Endothelial cell of umbilical vein (primary cell): ENCODE data around the gene KIF23. TPM values are rescaled to one million over a fixed set of nuclear protein-coding genes. Genes with fewer than 3 reads are reported as not detected.

Experiments
- BruUV-seq: library from RNA; stranded (reverse); fragments of 400-500 nt; replicated peaks from 2 replicates; lab custom pipeline; 2021; lab: Mats Ljungman, UMichigan
- CTCF ChIA-PET: fragments of 300-600, 350-600 bp; sonication (Branson Sonifier 250); formaldehyde crosslinking; loops from one replicate; lab custom pipeline; 2021; ENCODE audit warnings: antibody characterized with exemption, inconsistent platforms; lab: Charles Lee
- POLR2A ChIA-PET: fragments of 300-600, 350-600 bp; sonication (Branson Sonifier 250); formaldehyde crosslinking; loops from one replicate; lab custom pipeline; 2021; ENCODE audit warnings: antibody characterized with exemption, inconsistent platforms; lab: Charles Lee
- DNase-seq: peaks from one replicate; pipeline ENCODE4 v3.0.0-alpha.2; 2011; ENCODE audit warnings: low read depth, low spot score
- FAIRE-seq: peaks from 2 replicates; lab custom pipeline; 2011; peaks lifted over from hg19 to GRCh38; lab: Jason Lieb, UNC
- H2AFZ ChIP-seq: 2 replicates; pipeline ENCODE4 v1.6.0; 2012; ENCODE audit warnings: low read depth, low read length, control low read depth, inconsistent platforms
- H3K27ac ChIP-seq: 2 replicates; pipeline ENCODE4 v1.5.1; 2011; ENCODE audit warnings: low read depth, mild to moderate bottlenecking, control low read depth, low read length, moderate library complexity; ENCODE audit not compliant: insufficient read depth
- H3K27me3 ChIP-seq, 2 experiments: 2 replicates each; pipeline versions ENCODE4 v1.6.0 to v1.6.1; 2011; ENCODE audit warnings: low read length in 2 of 2, mixed read lengths in 1 of 2; ENCODE audit not compliant: control insufficient read depth in 2 of 2, insufficient read depth in 2 of 2
- H3K36me3 ChIP-seq, 2 experiments: 2 replicates in 1 of 2; 3 replicates in 1 of 2; pipeline ENCODE4 v1.5.1; 2011; ENCODE audit warnings: low read length in 2 of 2, mild to moderate bottlenecking in 1 of 2, moderate library complexity in 1 of 2; ENCODE audit not compliant: control insufficient read depth in 2 of 2, insufficient read depth in 2 of 2; ENCODE audit errors: extremely low read depth in 1 of 2
- H3K4me1 ChIP-seq: 3 replicates; pipeline ENCODE4 v1.5.1; 2011; ENCODE audit warnings: mild to moderate bottlenecking, low read length; ENCODE audit not compliant: control insufficient read depth, insufficient read depth; ENCODE audit errors: extremely low read depth
- H3K4me2 ChIP-seq: 2 replicates; pipeline ENCODE4 v1.6.1; 2011; ENCODE audit warnings: low read length, control low read depth, mixed read lengths; ENCODE audit not compliant: insufficient read depth
- H3K4me3 ChIP-seq, 3 experiments: fragments of 200-600 bp in 1 of 3; sonication (generic), shearing (Covaris generic) in 1 of 3; replicated peaks in 1 of 3; 2 replicates each; pipeline ENCODE4 v1.5.1; 2011 to 2016; ENCODE audit warnings: control low read depth in 3 of 3, low read length in 3 of 3, mild to moderate bottlenecking in 2 of 3, inconsistent platforms in 1 of 3, low read depth in 1 of 3, moderate library complexity in 1 of 3; ENCODE audit not compliant: insufficient read depth in 1 of 3
- H3K79me2 ChIP-seq: 2 replicates; pipeline ENCODE4 v1.6.0; 2012; ENCODE audit warnings: low read length, inconsistent platforms; ENCODE audit not compliant: control insufficient read depth, insufficient read depth
- H3K9ac ChIP-seq: replicated peaks from 2 replicates; pipeline ENCODE3; 2011; ENCODE audit warnings: low read length, control low read depth; ENCODE audit not compliant: insufficient read depth; ENCODE audit errors: extremely low read depth
- H3K9me1 ChIP-seq: replicated peaks from 3 replicates; pipeline ENCODE4 v1.6.0; 2011; ENCODE audit warnings: mild to moderate bottlenecking, low read length; ENCODE audit not compliant: control insufficient read depth, insufficient read depth; ENCODE audit errors: extremely low read depth
- H3K9me3 ChIP-seq: replicated peaks from 2 replicates; pipeline ENCODE4 v1.5.1; 2012; ENCODE audit warnings: low read length, inconsistent platforms; ENCODE audit not compliant: control insufficient read depth, insufficient read depth
- H4K20me1 ChIP-seq: replicated peaks from 2 replicates; pipeline ENCODE3; 2011; ENCODE audit warnings: mild to moderate bottlenecking, low read length; ENCODE audit not compliant: control insufficient read depth, insufficient read depth; ENCODE audit errors: extremely low read depth
- FOS ChIP-seq: IDR thresholded peaks from 2 replicates; pipeline ENCODE4 v1.6.1; 2011; ENCODE audit warnings: mild to moderate bottlenecking, low read length, moderate library complexity, borderline replicate concordance; ENCODE audit not compliant: insufficient read depth
- GATA2 ChIP-seq: IDR thresholded peaks from 2 replicates; pipeline ENCODE4 v1.7.0; 2011; ENCODE audit warnings: low read depth, mild to moderate bottlenecking, moderate library complexity, mixed read lengths, low read length; ENCODE audit not compliant: insufficient read length, insufficient read depth
- JUN ChIP-seq: IDR thresholded peaks from 2 replicates; pipeline ENCODE4 v1.6.1; 2011; ENCODE audit warnings: borderline replicate concordance, low read depth; ENCODE audit not compliant: insufficient read length, insufficient read depth
- MYC ChIP-seq: IDR thresholded peaks from one replicate; pipeline ENCODE4 v1.6.1; 2011; ENCODE audit warnings: mild to moderate bottlenecking, low read depth, low read length
- POLR2AphosphoS5 ChIP-seq: IDR thresholded peaks from 2 replicates; pipeline ENCODE4 v1.6.1; 2012; ENCODE audit warnings: low read depth, mild to moderate bottlenecking, control low read depth, low read length, moderate library complexity; ENCODE audit not compliant: insufficient read depth
- dilution Hi-C: fragments of 300-500 bp; cut with MboI; formaldehyde crosslinking; loops from one replicate; pipeline ENCODE4 v1.15.0; 2019; ENCODE audit warnings: low sequenced_read_pairs; ENCODE audit not compliant: extremely low pct_ligation_motif_present
- intact Hi-C: fragments of 100-400 bp; cut with micrococcal nuclease; formaldehyde crosslinking; loops from one replicate; pipeline ENCODE4 v1.10.0; 2022
- polyA plus RNA-seq, 4 experiments: library from polyadenylated mRNA; depleted of rRNA in 3 of 4; stranded (reverse) in 3 of 4; unstranded in 1 of 4; fragments of >200 nt; gene quantifications; 2 replicates each; pipeline versions ENCODE4 v1.2.1 to v1.2.3, GENCODE V29; 2011 to 2012; ENCODE audit warnings: missing spikeins in 1 of 4
- total RNA-seq: library from RNA; stranded (reverse); gene quantifications from 2 replicates; pipeline ENCODE4 v1.2.3, GENCODE V29; 2021
- TF ChIP-seq, protein P1 (sequence below): IDR thresholded peaks from 2 replicates; pipeline ENCODE4 v1.6.1; 2011; ENCODE audit not compliant: insufficient read depth, insufficient read length

The KIF23 gene
- total and polyA plus RNA-seq, 2 donors (not counting 3 experiments of a cell fraction or from before 2014, with no cell fraction given), result 25.4 to 64.7 TPM

DNA sequence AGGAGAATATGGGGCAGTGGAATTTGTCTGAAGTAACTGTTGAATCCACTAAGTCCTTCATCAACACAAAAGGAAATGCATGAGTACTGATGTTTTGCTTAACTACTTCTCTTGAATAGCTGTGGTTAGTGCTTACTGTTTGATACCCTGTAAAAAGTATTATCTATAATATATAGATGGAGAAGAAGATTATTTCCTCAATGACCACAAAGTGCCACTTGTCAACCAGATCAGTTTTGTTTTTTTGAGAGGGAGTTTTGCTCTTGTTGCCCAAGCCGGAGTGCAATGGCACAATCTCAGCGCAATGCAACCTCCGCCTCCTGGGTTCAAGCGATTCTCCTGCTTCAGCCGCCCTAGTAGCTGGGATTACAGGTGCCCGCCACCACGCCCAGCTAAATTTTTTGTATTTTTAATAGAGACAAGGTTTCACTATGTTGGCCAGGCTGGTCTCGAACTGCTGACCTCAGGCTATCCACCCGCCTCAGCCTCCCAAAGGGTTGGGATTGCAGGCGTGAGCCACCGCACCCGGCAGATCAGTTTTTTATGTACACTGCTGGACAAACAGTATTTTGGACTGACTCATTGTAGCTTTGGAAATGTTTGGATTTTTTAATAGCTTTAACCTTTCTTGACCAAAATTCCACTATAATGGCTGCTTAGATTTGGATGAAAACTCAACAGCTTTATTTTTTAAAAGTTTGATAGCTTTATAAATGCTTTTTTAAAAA is 37.0 kb downstream of the KIF23 start:
- H4K20me1 ChIP-seq, result peaks cover 9% of the 10 kb centered on the region
- no peak overlapping the region for H3K4me3 ChIP-seq
- H3K9me3 ChIP-seq, result no peaks in the 10 kb centered on the region
- intact Hi-C loops (no loop called here), dilution Hi-C loops (no loop called here)
- H3K9ac ChIP-seq, result no peak overlapping the region
- ChIA-PET CTCF (interaction anchor here (0.9 to 4.3 kb wide), 4 partner anchors 11 to 57 kb away, joined by 3 to 30 read pairs (median 6); no protein-coding TSS in a partner anchor), POLR2A (interaction anchor here (0.7 to 3.4 kb wide), 3 partner anchors 12 to 1787 kb away, joined by 4 to 44 read pairs (median 8); no protein-coding TSS in a partner anchor)
- no peak for TF ChIP-seq MYC
- TF ChIP-seq, protein P1, sequence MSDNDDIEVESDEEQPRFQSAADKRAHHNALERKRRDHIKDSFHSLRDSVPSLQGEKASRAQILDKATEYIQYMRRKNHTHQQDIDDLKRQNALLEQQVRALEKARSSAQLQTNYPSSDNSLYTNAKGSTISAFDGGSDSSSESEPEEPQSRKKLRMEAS, result no peak
- no peak for TF ChIP-seq JUN
- TF ChIP-seq GATA2, result no peak
- no peak for TF ChIP-seq POLR2AphosphoS5
- no peak for TF ChIP-seq FOS
- no peak for DNase-seq
- peaks cover 9 to 19% of the 10 kb centered on the region in 2 experiments for H3K36me3 ChIP-seq
- H3K79me2 ChIP-seq, result peaks cover 32% of the 10 kb centered on the region
- peaks cover 24% of the 10 kb centered on the region for H3K4me1 ChIP-seq
- H3K27ac ChIP-seq, result no peak overlapping the region
- FAIRE-seq, result peak; percentile 8
- no TSS peak for BruUV-seq
- no peak overlapping the region for H3K4me2 ChIP-seq
- H3K27me3 ChIP-seq, result no peaks in the 10 kb centered on the region
- no peak overlapping the region for H2AFZ ChIP-seq
- H3K9me1 ChIP-seq, result no peaks in the 10 kb centered on the region
